Breast epithelium (tissue), 3 donors: Measurements from ENCODE around the gene PDS5A.

ENCODE experiments used
- POLR2A ChIP-seq: fragments of 450-650 bp; IDR thresholded peaks from one replicate; pipeline ENCODE4 v1.6.1; 2016; ENCODE audit warnings: antibody characterized with exemption, mild to moderate bottlenecking, moderate library complexity
- TF ChIP-seq, protein P1 (sequence below), 3 donors: fragments of 450-650 bp; IDR thresholded peaks; one replicate each; pipeline ENCODE4 v1.5.1; 2016 to 2017; ENCODE audit warnings: antibody characterized with exemption in 3 of 3, mild to moderate bottlenecking in 3 of 3, moderate library complexity in 3 of 3

DNA sequence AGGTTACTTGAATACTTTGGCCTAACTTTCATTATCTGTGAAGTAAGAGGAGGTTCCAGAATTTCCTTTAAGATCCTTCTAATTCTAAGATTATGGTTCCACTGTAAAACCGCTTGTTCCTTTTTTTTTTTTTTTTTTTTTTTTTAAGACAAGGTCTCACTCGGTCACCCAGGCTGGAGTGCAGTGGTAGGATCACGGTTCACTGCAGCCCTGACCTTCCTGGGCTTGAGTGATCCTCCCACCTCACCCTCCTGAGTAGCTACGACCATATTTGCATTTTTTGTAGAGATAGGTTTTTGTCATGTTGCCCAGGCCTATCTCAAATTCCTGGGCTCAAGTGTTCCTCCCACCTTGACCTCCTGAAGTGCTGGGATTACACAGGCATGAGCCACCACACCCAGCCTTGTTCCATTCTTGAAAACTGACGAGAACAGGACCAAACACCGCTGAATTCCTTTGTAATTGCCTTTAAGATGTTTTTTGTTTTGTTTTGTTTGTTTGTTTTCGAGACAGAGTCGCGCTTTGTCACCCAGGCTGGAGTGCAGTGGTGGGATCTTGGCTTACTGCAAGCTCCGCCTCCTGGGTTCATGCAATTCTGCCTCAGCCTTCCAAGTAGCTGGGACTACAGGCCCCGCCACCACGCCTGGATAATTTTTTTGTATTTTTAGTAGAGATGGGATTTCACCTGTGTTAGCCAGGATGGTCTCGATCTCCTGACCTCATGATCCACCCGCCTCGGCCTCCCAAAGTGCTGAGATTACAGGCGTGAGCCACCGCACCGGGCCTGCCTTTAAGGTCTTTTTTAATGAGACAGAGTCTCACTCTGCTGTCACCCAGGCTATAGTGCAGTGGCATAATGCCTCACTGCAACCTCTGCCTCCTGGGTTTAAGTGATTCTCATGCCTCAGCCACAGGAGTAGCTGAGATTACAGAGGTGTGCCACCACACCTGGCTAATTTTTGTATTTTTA lies 6.8 kb downstream of the PDS5A start:
- no peak for TF ChIP-seq POLR2A
- TF ChIP-seq, protein P1, sequence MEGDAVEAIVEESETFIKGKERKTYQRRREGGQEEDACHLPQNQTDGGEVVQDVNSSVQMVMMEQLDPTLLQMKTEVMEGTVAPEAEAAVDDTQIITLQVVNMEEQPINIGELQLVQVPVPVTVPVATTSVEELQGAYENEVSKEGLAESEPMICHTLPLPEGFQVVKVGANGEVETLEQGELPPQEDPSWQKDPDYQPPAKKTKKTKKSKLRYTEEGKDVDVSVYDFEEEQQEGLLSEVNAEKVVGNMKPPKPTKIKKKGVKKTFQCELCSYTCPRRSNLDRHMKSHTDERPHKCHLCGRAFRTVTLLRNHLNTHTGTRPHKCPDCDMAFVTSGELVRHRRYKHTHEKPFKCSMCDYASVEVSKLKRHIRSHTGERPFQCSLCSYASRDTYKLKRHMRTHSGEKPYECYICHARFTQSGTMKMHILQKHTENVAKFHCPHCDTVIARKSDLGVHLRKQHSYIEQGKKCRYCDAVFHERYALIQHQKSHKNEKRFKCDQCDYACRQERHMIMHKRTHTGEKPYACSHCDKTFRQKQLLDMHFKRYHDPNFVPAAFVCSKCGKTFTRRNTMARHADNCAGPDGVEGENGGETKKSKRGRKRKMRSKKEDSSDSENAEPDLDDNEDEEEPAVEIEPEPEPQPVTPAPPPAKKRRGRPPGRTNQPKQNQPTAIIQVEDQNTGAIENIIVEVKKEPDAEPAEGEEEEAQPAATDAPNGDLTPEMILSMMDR (IDR thresholded peaks at IDR 0.05) = no peak
